Gastrocnemius medialis (tissue), 4 donors: ENCODE measurements around the gene ZBTB16. TPM values are rescaled to one million over a fixed set of nuclear protein-coding genes. Genes with fewer than 3 reads are reported as not detected.

Experiments
- ATAC-seq, 2 donors: fragments of 150-250 bp; one replicate each; pipeline ENCODE4 v1.9.1; 2016
- DNase-seq, 2 donors: peaks; one replicate each; pipeline ENCODE4 v3.0.0-alpha.2; 2019
- H3K27ac ChIP-seq, 4 donors: fragments of 200-600 bp; sonication (generic); 1 replicate in 1 of 4; 2 replicates in 3 of 4; pipeline ENCODE4 v1.5.1; 2016 to 2018; ENCODE audit warnings: mild to moderate bottlenecking in 2 of 4, moderate library complexity in 1 of 4
- H3K27me3 ChIP-seq, 3 donors: fragments of 200-600 bp; sonication (generic) in 2 of 3; 1 replicate in 1 of 3; 2 replicates in 2 of 3; pipeline versions ENCODE4 v1.5.1 to v1.6.0; 2016 to 2019; ENCODE audit warnings: mild to moderate bottlenecking in 1 of 3, moderate library complexity in 1 of 3
- H3K36me3 ChIP-seq, 2 donors: fragments of 200-600 bp; sonication (generic) in 1 of 2; one replicate each; pipeline ENCODE4 v1.5.1; 2017 to 2018
- H3K4me1 ChIP-seq, 2 donors: fragments of 200-600 bp; sonication (generic) in 1 of 2; one replicate each; pipeline ENCODE4 v1.5.1; 2016 to 2017; ENCODE audit warnings: mild to moderate bottlenecking in 2 of 2
- H3K4me3 ChIP-seq, 4 donors: fragments of 200-600 bp; sonication (generic) in 3 of 4; 1 replicate in 1 of 4; 2 replicates in 3 of 4; pipeline ENCODE4 v1.5.1; 2016 to 2019; ENCODE audit warnings: mild to moderate bottlenecking in 2 of 4
- H3K9me3 ChIP-seq, 3 donors: fragments of 200-600 bp; sonication (generic) in 2 of 3; 1 replicate in 1 of 3; 2 replicates in 2 of 3; pipeline ENCODE4 v1.5.1; 2016 to 2019
- POLR2A ChIP-seq, 2 donors: fragments of 450-650 bp; IDR thresholded peaks; one replicate each; pipeline ENCODE4 v1.6.1; 2017; ENCODE audit warnings: antibody characterized with exemption in 2 of 2, mild to moderate bottlenecking in 2 of 2, moderate library complexity in 2 of 2
- in situ Hi-C, 4 donors: fragments of 200-750 bp; cut with MboI; loops; one replicate each; pipeline versions ENCODE4 v1.15.0 to v1.8.0; 2017; ENCODE audit warnings: low sequenced_read_pairs in 4 of 4
- intact Hi-C: fragments of 100-400 bp; cut with DNase I; formaldehyde crosslinking; loops from one replicate; pipeline ENCODE4 v1.15.1; 2023; ENCODE audit warnings: low total_unique reads
- total RNA-seq, 4 donors: library from RNA; depleted of rRNA; stranded (reverse); fragments of >200 nt; gene quantifications; one replicate each; pipeline versions ENCODE4 v1.1.0 to v1.2.3, GENCODE V29; 2016
- TF ChIP-seq, protein P1 (sequence below), 5 experiments: fragments of 450-650 bp in 3 of 5; fragments of 200-600 bp in 2 of 5; sonication (generic) in 2 of 5; IDR thresholded peaks in 4 of 5; conservative IDR thresholded peaks in 1 of 5; 1 replicate in 4 of 5; 2 replicates in 1 of 5; pipeline ENCODE4 v1.5.1; 2016 to 2019; ENCODE audit warnings: antibody characterized with exemption in 5 of 5, mild to moderate bottlenecking in 3 of 5, moderate library complexity in 3 of 5

The ZBTB16 gene
- total RNA-seq, 4 donors from 2014 or later: 156 to 250 (median 196) TPM

DNA sequence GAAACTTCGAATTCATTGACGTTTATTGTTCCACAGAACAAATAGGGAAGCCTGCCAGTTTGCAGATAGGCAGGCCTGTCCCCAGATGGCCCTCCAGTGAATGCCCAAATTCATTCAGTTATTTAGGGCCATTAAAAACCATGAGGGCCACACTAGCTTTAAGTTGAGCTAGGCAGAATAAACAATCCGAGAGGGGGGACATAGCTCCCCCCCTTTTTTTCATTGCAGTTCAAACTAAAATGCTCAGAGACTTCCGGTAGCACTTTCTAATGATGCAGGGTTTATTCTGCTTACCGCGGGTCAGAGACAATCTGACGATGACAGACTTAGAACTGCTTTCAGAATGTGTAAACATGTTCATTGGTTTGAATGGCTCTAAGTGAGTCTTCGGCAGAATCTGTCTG lies 72.0 kb downstream of the ZBTB16 start:
- Histone ChIP-seq H3K36me3 (peaks cover 0 to 13% of the 10 kb centered on the region in 2 donors), H3K4me1 (peaks cover 99 to 100% of the 10 kb centered on the region in 2 donors), H3K9me3 (no peaks in the 10 kb centered on the region), H3K4me3 (peak overlapping the region; percentile 12 to 36 (median 28)), H3K27me3 (no peaks in the 10 kb centered on the region), H3K27ac (peak overlapping the region; percentile 94 to 99 (median 96))
- intact Hi-C loops: no loop called here
- in situ Hi-C loops: no loop called here
- ATAC-seq (no peak), DNase-seq (no peak)
- no peak for TF ChIP-seq POLR2A (IDR thresholded peaks at IDR 0.05)
- TF ChIP-seq, protein P1, sequence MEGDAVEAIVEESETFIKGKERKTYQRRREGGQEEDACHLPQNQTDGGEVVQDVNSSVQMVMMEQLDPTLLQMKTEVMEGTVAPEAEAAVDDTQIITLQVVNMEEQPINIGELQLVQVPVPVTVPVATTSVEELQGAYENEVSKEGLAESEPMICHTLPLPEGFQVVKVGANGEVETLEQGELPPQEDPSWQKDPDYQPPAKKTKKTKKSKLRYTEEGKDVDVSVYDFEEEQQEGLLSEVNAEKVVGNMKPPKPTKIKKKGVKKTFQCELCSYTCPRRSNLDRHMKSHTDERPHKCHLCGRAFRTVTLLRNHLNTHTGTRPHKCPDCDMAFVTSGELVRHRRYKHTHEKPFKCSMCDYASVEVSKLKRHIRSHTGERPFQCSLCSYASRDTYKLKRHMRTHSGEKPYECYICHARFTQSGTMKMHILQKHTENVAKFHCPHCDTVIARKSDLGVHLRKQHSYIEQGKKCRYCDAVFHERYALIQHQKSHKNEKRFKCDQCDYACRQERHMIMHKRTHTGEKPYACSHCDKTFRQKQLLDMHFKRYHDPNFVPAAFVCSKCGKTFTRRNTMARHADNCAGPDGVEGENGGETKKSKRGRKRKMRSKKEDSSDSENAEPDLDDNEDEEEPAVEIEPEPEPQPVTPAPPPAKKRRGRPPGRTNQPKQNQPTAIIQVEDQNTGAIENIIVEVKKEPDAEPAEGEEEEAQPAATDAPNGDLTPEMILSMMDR (IDR thresholded peaks at IDR 0.05 in 4 of 5, conservative IDR thresholded peaks at IDR 0.05 in 1 of 5): no peak

DNA sequence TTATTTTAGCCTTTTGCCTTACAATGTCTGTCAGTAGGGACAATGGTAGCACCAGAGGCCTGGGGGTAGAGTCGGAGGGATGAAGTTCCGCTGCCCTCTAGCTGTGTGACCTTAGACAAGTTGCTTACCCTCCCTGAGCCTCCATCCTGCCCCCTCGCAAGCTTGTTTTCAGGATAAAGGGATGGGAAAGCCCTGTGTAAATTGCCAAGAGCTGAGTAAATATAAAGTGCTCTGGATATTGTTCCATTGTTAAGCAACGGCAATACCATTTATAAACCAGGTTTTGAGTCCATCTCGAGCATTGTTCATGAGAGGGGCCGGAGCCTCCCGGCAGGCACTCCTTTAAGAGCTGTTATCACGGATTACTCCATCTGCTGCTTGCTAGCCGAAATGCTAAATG lies 72.9 kb downstream of the ZBTB16 start:
- DNase-seq: no peak
- H3K4me1 ChIP-seq: peaks cover 99 to 100% of the 10 kb centered on the region in 2 donors
- TF ChIP-seq, protein P1 (IDR thresholded peaks at IDR 0.05 in 4 of 5, conservative IDR thresholded peaks at IDR 0.05 in 1 of 5): no peak
- TF ChIP-seq POLR2A (IDR thresholded peaks at IDR 0.05): no peak

DNA sequence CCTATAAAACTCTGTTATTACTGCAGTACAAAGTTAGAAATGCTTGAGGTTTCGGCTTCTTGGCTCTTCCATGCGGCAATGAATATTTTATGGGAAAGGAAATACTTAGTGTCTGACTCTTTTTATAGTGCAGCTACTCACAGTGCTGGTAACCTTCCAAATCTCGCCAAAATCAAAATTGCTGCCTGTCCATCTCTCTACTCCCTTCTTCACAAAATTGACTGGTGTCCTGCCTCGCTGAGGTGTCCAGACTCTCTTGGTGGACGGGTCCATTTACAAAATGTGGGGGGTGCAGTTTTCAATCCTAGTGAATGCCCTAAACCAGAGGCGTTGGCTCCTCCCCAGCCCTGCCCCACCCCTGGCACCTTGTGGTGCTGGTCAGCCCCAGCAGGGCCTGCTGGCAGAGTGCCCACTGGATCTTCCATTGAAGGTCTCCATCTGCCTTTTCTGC lies 73.5 kb downstream of the ZBTB16 start:
- Histone ChIP-seq H3K36me3 (peaks cover 0 to 4% of the 10 kb centered on the region in 2 donors), H3K27ac (peak overlapping the region; percentile 94 to 99 (median 96)), H3K4me1 (peaks cover 99 to 100% of the 10 kb centered on the region in 2 donors), H3K27me3 (no peaks in the 10 kb centered on the region), H3K9me3 (no peaks in the 10 kb centered on the region), H3K4me3 (peak overlapping the region; percentile 24 to 36 (median 28))
- no peak for TF ChIP-seq POLR2A (IDR thresholded peaks at IDR 0.05)
- TF ChIP-seq, protein P1 (IDR thresholded peaks at IDR 0.05 in 4 of 5, conservative IDR thresholded peaks at IDR 0.05 in 1 of 5): no peak
- intact Hi-C loops (no loop called here), in situ Hi-C loops (no loop called here)
- DNase-seq: peak in 1 of 2 donors; percentile 69
- no peak for ATAC-seq

More for the DNA sequence above, 72.9 kb downstream of the ZBTB16 start:
- ATAC-seq: no peak
- no peaks in the 10 kb centered on the region for H3K9me3 ChIP-seq
- intact Hi-C loops: no loop called here
- peaks cover 0 to 5% of the 10 kb centered on the region in 2 donors for H3K36me3 ChIP-seq
- H3K27me3 ChIP-seq: no peaks in the 10 kb centered on the region
- peak overlapping the region; percentile 94 to 99 (median 96) for H3K27ac ChIP-seq
- peak overlapping the region; percentile 24 to 36 (median 28) for H3K4me3 ChIP-seq
- in situ Hi-C loops: no loop called here

DNA sequence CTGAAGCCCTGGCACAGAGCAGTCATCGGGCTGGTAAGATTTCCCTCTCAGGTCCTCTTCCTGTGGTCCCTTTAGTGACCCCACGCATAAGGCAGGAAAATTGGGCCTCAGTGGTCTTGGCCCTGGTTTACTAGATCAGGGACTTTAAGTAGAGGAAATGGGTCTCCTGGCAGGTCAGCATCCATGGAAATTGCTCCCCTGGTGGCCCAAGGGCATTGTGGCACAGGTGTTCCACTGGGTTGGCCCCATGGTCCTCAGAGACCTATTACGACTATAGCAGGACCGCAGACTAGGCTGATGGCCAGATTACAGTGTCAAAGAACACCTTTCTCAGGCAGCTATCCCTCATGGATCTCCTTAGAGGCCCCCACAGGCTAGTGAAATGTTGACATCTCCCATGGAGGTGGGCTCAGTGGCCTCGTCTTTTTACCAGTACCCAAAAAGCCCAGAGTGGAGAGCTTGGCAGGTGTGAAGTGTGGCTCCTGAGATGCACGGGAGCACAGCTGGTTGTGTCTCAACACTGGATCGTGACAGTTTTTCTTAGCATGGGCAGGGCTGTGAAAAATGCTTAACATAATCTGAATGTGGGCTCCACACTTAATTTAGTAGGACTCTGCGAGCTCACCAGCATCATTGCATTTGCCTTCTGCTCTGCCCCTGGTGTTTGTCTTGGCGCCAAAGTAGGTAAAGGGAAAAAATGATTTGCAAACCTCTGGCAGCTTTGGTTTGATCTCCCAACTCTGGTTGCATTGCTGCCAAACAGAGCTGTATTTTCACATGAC lies 74.2 kb downstream of the ZBTB16 start:
- in situ Hi-C loops (no loop called here), intact Hi-C loops (no loop called here)
- Histone ChIP-seq H3K27me3 (no peaks in the 10 kb centered on the region), H3K27ac (peak overlapping the region; percentile 94 to 99 (median 96)), H3K4me3 (peak overlapping the region in 1 of 4 donors; percentile 8), H3K4me1 (peaks cover 99 to 100% of the 10 kb centered on the region in 2 donors), H3K9me3 (no peaks in the 10 kb centered on the region), H3K36me3 (peaks cover 0 to 4% of the 10 kb centered on the region in 2 donors)
- no peak for TF ChIP-seq POLR2A (IDR thresholded peaks at IDR 0.05)
- TF ChIP-seq, protein P1 (IDR thresholded peaks at IDR 0.05 in 4 of 5, conservative IDR thresholded peaks at IDR 0.05 in 1 of 5): peak; percentile 13 to 57 (median 40)
- peak; percentile 6 to 13 for ATAC-seq
- DNase-seq: peak in 1 of 2 donors; percentile 62
